GM19035 (cell line): ENCODE measurements around the gene INTS1.
"Not testable (repeated sequence)": the region's sequence is repeated elsewhere in the genome, so short reads cannot be mapped to it uniquely, and the experiment has no call there.

Source experiments
- ATAC-seq: cut with Tn5 transposase; IDR thresholded peaks from one replicate; pipeline ENCODE4 v1.9.1; 2021; ENCODE audit not compliant: unreplicated experiment

Gene INTS1

DNA sequence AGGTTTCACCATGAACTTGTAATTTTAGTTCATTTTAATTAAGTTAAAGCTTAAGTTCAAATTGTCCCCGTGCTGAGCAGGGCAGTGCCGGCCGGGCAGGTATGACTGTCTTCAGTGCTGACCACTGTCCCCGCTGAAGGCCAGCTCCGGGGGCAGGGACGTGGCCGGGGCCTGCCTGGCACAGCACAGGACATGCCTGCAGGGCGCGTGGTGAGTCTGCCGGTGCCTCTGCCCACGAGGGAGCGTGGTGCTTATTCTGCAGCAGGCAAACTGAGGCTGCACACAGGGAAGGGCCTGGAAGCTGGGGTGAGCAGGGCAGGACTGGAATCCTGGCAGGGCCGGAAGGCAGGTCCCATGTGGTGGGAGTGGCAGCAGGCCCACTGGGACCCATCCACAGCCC is 54.7 kb downstream of the INTS1 start:
- no peak for ATAC-seq

DNA sequence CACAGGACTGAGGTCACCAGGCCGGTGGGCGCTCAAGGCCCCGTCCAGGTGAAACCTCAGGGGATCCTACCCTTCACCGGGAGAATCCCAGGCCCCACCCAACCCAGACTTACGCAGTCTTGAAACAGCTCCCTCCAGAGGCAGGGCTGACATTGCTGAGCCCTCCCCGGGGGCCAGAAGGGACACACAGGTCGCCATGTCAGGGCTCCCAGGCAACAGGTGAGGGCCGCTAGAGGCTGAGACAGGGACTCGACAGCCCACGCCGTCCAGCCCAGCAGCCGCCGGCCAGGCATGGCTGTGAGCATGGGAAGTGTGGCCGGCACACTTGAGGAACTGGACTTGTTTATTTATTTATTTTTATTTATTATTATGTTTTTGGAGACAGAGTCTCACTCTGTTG is 55.2 kb downstream of the INTS1 start:
- no peak for ATAC-seq

DNA sequence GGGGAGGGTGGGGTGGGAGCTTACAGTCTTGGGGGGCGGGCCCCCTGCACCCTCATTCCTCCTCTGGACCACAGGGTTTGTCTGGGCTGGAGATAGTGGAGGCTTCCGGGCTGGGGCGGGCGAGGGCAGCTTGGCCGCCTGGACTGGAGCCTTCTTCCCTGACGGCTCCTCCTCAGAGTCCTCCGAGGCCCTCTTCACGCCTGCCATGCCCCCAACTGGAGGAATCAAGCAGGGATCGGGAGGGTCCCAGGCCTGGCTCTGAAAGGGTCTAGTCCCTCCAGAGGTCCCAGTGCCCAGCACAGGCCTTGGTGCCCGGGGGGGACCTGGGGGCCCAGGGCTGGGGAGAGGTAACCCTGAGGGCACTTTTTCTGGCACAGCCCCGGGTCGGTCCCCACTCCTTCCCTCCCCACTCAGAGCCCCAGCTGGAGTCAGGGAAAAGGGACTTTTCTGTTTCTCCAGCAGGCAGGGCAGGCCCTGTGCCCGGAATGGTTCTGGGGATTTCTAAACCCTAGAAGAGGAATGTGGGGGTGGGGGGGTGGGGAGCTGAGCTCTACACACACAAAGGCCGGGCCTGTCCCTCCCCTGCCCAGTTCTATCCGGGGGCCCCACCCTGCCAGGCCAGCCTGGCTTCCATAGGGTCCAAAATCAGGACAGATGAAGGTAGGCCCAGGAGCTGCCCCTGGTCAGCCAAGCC is 56.5 kb downstream of the INTS1 start:
- no peak for ATAC-seq

DNA sequence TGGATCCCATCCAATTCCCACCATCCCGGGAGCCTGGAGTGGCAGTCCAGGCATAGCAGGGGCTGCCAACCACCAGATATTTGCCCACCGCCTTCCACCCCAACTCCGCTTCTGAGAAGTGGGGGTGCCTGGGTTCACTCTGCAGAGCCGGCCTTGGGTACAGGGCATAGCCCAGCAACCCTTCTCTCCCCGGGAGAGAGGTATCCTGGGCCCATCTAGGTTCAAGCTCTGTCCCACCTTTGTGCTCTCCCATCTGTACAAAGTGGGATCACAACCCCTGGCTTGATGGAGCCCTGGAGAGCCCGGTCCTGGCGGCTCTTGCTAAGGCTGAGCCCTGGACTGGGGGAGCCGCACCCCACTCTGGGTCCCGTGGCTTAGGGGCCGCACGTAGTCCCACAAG is 57.1 kb downstream of the INTS1 start:
- no peak for ATAC-seq

DNA sequence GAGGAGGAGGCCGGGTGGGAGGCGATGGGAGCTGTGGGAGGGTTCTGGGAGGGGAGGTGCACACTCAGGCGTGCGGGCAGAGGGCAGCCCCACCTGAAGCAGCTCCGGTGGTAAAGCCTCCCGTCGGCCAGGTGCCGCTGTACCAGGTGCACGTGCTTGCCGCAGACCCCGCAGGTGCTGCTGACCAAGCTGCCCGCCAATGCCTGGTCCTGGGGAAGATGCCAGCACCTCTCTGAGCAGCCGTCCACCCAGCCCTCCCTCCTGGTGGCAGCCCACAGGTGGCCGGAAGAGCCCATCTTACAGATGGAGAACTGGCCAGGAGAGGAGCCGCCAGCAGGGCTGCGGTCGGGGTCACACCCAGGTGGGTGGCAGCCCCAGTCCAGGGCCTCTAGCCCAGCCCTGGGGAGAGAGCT is 57.6 kb downstream of the INTS1 start:
- no peak for ATAC-seq

DNA sequence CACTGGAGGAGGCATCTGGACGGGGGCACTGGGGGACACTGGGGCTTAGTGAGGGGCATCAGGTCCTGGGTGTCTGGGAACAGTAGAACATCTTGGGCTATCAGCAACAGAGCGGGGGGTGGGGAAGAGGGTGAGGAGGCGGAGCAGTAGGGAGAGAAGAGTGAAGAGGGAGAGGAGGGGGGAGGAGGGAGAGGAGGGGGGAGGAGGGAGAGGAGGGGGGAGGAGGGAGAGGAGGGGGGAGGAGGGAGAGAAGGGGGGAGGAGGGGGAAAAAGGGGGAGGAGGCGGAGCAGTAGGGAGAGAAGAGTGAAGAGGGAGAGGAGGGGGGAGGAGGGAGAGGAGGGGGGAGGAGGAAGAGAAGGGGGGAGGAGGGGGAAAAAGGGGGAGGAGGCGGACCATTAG is 58.2 kb downstream of the INTS1 start:
- ATAC-seq, result not testable (repeated sequence)

DNA sequence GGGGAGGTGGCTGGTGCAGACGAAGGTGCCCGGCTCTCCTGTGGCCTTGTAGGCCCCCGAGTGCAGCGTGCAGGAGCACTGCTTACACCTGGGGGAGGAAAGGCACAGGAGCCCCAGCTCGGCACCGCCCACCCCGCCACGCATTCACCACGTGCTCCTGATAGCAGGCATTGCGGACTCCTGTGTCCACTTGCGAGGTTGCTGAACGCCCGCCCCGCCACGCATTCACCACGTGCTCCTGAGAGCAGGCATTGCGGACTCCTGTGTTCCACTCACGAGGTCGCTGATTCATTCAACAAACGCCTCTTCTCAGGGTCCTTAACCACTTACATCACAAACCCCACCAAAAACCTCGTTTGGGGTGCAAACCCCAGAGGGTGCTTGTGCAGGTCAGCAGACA is 58.8 kb downstream of the INTS1 start:
- no peak for ATAC-seq

DNA sequence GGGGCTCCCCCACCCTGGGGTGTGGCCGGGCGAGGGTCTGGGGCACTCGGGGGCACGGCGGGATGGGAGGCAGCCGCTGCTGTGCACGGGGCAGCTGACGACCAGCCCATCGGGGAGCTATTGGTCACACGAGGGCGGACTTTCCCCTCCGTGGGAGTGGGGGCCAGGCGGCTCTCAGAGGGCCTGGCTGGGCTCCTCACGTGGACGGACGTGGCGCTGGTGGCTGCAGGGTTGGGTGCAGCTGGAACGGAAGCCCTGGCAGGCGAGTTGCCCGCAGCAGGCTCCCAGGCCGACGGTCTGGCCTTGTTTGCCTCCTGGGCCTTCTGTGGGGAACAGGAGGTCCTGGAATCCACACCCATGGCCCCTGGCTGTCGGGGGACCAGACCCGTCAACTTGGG is 59.3 kb downstream of the INTS1 start:
- ATAC-seq, result no peak

DNA sequence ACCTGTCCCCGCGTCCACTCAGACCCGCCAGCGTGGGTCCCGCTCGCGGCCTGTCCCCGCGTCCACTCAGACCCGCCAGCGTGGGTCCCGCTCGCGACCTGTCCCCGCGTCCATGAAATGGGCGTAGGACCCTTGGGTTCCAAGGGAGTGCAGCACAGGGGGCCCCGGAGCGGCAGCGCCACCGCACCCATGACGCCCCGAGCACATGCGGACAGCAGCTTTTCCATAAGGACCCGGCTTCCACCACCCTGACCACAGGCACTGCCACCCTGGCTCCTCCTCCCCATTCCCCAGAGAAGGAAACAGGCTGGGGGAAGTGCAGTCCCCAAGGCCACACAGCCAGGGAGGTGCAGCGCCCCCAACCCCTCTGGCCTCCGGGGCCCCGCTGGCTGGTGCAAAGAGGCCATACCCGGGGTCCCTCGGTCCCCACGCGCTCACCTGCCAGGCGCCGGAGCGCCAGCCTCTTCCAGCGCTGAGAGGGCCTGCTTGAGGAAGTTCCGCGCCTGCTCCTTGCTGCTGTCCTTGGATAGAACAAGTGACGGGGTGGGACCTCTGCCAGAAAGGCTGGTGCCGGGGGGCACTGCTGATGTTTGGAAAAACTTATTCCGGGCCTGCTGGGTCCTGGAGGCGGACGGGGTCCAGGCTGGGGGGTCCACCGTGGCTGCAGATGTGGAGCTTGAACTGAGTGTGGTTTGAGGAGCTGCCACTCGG is 59.8 kb downstream of the INTS1 start:
- ATAC-seq, result no peak

DNA sequence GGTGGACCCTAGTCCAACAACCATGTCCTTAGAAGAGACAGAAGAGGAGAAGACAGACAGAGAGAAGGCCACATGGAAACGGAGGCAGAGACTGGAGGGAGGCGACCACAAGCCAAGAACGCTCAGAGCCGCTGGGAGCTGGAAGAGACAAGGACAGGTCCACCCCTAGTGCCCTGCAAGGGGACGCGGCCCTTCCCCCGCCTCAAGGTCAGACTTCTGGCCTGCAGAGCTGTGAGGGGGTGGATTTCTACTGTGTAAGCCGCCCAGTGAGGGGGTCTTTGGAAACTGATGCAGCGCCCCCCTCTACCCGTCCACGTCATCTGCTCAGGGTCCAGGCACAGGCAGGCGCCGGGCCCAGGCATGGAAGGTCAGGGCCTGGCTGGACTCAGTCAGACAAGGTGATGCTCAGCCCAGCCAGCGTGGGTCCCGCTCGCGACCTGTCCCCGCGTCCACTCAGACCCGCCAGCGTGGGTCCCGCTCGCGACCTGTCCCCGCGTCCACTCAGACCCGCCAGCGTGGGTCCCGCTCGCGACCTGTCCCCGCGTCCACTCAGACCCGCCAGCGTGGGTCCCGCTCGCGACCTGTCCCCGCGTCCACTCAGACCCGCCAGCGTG is 60.5 kb downstream of the INTS1 start:
- not testable (repeated sequence) for ATAC-seq

DNA sequence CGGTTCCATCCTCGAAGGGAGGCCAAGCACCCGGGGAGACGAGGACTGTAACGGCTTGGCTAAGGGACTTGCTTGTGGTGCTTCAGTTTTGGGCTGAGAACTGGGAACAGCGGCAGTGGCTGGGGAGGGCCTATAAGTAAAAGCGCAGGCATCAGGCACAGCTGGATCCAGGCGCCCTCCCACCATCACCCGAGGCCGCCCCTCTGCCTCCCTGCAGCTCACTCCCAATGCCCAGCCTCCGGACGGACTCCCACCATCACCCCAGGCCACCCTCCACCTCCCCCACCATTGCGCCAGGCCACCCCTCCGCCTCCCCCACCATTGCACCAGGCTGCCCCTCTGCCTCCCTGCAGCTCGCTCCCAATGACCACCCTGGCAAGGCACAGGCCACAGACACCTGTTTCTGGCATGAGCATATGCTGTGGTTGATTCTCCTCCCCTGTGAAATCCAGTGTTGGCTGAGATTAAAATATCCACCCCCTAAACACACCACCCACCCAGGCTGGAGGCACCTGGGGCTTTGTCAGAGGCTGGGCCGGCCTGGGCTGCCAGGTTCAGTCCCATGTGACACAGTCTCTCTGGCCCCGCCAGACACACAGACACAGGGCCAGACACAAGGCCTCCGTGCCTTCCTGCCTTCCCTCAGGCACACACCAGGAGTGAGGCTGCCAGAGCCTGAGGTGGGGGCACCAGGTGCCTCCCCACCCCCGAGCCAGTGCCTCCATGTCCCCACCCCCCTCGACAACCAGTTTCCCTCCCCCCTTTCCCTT is 61.6 kb downstream of the INTS1 start:
- no peak for ATAC-seq

DNA sequence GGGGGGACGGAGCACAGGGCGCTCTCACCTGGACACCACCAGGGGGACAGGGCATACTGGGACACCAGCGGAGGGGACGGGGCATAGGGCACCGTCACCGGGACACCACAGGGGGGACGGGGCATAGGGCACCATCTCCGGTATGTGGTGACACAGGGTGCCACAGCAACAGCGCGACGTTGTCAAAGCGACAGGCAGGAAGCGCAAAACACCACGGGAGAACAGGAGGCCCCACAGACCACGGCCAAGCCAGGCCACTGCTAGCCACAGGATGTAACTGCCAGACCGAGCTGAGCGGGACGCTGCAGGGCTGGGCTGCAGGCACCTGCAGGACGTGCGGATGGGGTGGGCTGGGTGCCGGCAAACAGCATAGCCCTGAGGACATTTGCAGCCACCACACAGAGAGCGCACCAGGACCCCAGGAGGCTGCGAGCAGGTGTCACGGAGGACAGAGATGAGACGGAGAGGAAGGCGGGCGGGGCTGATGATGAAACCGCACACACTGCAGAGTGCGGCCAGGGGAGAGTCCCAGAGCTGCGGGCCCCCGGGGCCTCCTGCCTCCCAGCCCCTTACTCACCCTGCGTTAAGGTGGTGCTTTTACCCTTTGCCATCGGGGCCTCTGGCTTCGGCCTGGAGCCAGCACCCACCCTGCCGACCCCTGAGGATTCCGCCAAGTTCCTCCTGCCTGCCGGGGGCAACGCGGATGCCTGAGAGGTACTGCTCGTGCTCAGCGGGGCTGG is 62.4 kb downstream of the INTS1 start:
- ATAC-seq, result no peak

DNA sequence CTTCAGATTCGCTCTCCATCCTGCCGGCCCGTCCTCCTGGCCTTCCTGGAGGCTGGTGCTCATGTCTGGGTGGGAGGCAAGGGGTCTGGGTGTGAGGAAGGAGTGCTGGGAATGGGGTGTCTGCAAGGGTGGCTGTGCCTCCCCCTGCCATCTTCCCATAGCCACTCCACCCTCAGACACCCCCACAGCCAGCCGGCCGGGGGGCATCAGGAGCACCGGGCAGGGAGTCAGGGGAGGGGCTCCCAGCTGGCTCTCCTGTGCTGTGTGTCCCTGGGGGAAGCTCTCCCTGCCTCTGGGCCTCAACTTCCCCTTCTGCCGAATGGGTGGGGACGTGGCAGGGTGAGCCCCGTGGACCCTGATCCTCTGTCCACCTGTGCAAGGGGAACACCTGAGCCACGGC is 63.6 kb downstream of the INTS1 start:
- ATAC-seq, result no peak

DNA sequence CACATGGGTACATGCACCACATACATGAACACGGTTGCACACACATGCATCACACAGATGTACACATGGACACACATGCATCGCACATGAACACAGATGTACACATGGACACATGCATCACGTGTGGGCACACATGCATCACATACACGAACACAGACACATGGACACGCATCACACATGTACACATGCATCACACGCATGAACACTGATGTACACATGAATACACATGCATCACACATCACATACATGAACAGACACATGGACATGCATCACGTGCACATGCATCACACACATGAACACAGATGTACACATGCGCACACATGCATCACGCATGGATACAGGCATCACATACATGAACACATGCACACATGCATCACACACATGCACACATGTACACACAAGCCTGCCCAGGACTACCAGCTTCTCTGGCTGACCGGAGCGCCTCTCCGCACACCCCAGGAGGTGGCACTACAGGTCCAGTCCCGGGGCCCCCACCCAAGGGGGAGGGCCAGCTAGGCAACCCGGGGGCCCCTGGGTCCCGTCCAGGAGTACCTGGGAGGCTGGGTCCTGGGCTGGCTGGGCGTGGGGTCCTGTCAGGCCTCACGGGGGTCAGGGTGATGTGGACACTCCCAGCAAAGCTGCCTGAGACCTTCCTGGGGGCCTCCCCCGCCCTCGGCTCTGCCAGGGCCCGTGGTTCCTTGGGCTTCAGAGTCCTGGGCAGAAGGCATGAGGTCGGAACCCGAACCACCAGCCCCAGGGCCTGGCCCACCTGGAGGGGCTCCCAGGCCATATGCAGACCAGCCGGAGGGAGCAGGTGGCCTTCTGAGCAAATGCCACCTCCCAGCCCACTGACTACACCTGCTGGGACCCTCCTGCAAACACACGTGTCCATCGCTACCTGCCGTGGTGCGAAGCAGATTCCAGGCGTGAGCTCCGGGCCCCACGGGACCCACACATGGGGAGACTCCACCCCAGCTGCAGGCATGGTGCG is 64.5 kb downstream of the INTS1 start:
- no peak for ATAC-seq

DNA sequence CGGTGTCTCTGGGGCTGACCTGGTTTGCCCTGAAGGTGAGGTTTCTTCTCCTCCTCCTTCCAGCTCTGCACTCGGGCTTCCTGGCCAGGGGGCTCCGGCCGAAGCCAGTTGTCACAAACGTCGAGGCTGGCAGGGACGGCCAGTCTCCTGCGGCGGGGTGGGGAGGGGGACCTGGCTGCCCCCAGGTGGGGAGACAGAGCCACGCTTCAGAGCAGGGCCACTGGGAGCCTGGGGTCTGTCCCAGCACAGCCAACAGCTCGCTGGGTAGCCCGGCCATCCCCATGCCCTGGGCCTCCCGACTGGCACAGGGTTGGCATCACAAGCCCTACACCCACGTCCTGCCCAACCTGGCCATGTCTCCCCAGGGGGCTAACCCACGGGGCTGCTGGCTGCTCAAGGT is 65.4 kb downstream of the INTS1 start:
- ATAC-seq, result no peak

DNA sequence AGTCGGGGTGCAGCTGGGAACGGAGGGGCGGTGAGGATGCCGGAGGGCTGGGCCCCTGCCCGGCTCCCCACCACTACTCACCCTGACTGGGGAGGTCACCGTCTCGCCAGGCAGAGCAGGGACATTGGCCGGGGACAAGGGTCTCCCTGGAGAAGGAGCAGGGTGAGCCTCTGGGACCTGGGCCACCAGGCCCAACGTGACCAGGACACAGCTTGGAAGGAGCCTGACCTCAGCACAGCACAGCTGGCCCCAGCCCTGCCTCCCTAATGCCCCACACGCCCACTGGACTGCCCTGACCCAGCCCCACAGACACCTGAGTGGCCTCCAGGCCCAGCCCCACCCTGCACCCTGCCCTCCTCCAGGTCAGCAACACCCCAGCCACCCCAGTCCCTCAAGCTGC is 66.0 kb downstream of the INTS1 start:
- ATAC-seq, result no peak

DNA sequence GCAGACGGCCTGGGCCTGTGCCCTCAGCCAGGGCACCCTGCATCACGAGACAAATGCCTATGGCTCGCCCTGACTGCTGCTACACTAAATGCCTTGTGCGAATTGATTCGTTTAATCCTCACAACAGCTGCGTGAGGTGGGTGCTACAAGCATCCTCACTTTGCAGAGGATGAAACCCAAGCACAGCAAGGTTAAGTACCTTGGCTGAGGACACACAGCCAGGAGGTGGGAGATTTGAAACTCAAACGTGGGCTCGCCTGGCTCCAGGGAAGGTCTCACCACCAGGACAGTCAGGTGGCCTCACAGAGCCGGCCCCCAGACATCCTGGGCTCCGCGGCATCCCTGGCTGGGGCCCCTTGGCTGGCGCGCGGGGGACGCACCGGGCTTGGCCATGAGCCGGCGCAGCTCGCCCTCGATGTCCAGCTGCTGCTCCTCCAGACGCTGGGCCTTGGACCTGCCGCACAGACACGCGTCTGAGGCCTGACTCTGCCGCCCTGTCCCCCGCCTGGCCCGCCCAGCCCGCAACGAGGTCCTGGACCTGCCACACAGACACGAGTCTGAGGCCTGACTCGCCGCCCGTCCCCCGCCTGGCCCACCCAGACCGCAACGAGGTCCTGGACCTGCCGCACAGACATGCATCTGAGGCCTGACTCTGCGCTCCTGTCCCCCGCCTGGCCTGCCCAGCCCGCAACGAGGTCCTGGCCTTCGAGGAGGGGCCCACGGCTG is 66.9 kb downstream of the INTS1 start:
- ATAC-seq, result no peak

DNA sequence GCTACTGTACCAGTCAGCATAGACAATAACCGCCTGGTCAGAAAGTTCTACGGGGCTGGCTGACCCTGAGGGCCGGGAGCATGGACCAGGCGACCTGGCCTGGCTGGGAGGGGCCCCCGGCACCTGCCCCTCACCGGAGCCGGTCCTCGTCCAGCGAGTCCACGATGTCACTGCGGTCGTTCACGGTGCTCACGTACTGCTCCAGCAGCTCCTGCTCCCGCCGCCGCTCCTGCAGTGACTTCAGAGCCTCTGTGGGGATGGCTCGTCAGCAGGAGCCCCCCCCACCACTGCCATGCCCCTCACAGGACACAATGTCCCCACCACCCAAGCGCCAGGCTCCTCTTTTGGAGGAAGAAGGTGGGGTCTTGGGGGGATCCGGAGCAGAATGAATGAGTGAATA is 67.6 kb downstream of the INTS1 start:
- no peak for ATAC-seq
